ENCODE results near the gene ZNF614. TPM values are rescaled to one million over a fixed set of nuclear protein-coding genes. Genes with fewer than 3 reads are reported as not detected.
"Not testable (repeated sequence)": the region's sequence is repeated elsewhere in the genome, so short reads cannot be mapped to it uniquely, and the experiment has no call there.

ZNF614 gene
- polyA plus RNA-seq, 4 donors = 14.8 to 20.9 (median 18.6) TPM

GRCh38 chr19:51994048-51994644, 34.0 kb downstream of the ZNF614 start:
- DNase-seq (ENCODE audit: low read depth in 4 of 4, low spot score in 3 of 4) = no peak

- DNase-seq (ENCODE audit: low read depth in 4 of 4, low spot score in 3 of 4) = no peak
Measured at GRCh38 chr19:51993422-51993821, 34.8 kb downstream of the ZNF614 start.

GRCh38 chr19:51986309-51987291, 41.6 kb downstream of the ZNF614 start, which contains the start of gene ZNF350:
Gene ZNF350, minus strand, starts transcription at chr19:51986840. Its CDS starts 12,480 bp downstream, at chr19:51974360.
- peak; percentile 85 to 93 (median 90) for DNase-seq (ENCODE audit: low read depth in 4 of 4, low spot score in 3 of 4)

GRCh38 chr19:51983361-51983760, 44.8 kb downstream of the ZNF614 start:
- no peak for DNase-seq (ENCODE audit: low read depth in 4 of 4, low spot score in 3 of 4)

GRCh38 chr19:51980926-51981325, 47.3 kb downstream of the ZNF614 start:
- not testable (repeated sequence) for DNase-seq (ENCODE audit: low read depth in 4 of 4, low spot score in 3 of 4)

GRCh38 chr19:51980116-51980736, 48.0 kb downstream of the ZNF614 start:
- DNase-seq (ENCODE audit: low read depth in 4 of 4, low spot score in 3 of 4) = no peak

- DNase-seq (ENCODE audit: low read depth in 4 of 4, low spot score in 3 of 4) = no peak
Measured at GRCh38 chr19:51978882-51979281, 49.3 kb downstream of the ZNF614 start.

GRCh38 chr19:51977346-51977745, 50.8 kb downstream of the ZNF614 start:
- no peak for DNase-seq (ENCODE audit: low read depth in 4 of 4, low spot score in 3 of 4)

- no peak for DNase-seq (ENCODE audit: low read depth in 4 of 4, low spot score in 3 of 4)
Measured at GRCh38 chr19:51976852-51977251, 51.3 kb downstream of the ZNF614 start.

GRCh38 chr19:51975787-51976186, 52.4 kb downstream of the ZNF614 start:
- not testable (repeated sequence) for DNase-seq (ENCODE audit: low read depth in 4 of 4, low spot score in 3 of 4)

GRCh38 chr19:51971624-51972023, 56.6 kb downstream of the ZNF614 start:
- DNase-seq (ENCODE audit: low read depth in 4 of 4, low spot score in 3 of 4) = no peak

GRCh38 chr19:51970718-51971117, 57.5 kb downstream of the ZNF614 start:
- no peak for DNase-seq (ENCODE audit: low read depth in 4 of 4, low spot score in 3 of 4)

GRCh38 chr19:51965583-51965982, 62.6 kb downstream of the ZNF614 start:
- no peak for DNase-seq (ENCODE audit: low read depth in 4 of 4, low spot score in 3 of 4)

Other genes starting within 250 kb of the ZNF614 start
- gene FPR3, start 233.2 kb downstream of the ZNF614 start, polyA plus RNA-seq (ENCODE audit: insufficient read length in 4 of 4) = under 1 TPM; 0.33 to 0.70 (median 0.42) TPM
- 10 to 100 TPM; 35.6 to 46.7 (median 43.1) TPM for gene ZNF577, start 140.4 kb downstream of the ZNF614 start, polyA plus RNA-seq (ENCODE audit: insufficient read length in 4 of 4)
- 10 to 100 TPM; 26.5 to 31.0 (median 28.8) TPM for gene ZNF649, start 123.4 kb downstream of the ZNF614 start, polyA plus RNA-seq (ENCODE audit: insufficient read length in 4 of 4)
- 10 to 100 TPM; 10.9 to 16.4 (median 15.0) TPM for gene ZNF613, start 100.9 kb downstream of the ZNF614 start, polyA plus RNA-seq (ENCODE audit: insufficient read length in 4 of 4)
- gene ZNF350, start 41.5 kb downstream of the ZNF614 start, polyA plus RNA-seq (ENCODE audit: insufficient read length in 4 of 4) = 10 to 100 TPM; 16.2 to 18.6 (median 17.2) TPM
- gene ZNF615, start 20.2 kb downstream of the ZNF614 start, polyA plus RNA-seq (ENCODE audit: insufficient read length in 4 of 4) = 10 to 100 TPM; 14.9 to 19.3 (median 18.1) TPM
- gene ZNF432, start 20.5 kb upstream of the ZNF614 start, polyA plus RNA-seq (ENCODE audit: insufficient read length in 4 of 4) = 10 to 100 TPM; 18.6 to 23.4 (median 22.5) TPM
- gene ZNF841, start 67.4 kb upstream of the ZNF614 start, polyA plus RNA-seq (ENCODE audit: insufficient read length in 4 of 4) = 10 to 100 TPM; 12.4 to 18.5 (median 14.7) TPM
- 10 to 100 TPM; 15.9 to 22.1 (median 19.8) TPM for gene ZNF616, start 111.6 kb upstream of the ZNF614 start, polyA plus RNA-seq (ENCODE audit: insufficient read length in 4 of 4)
- 10 to 100 TPM; 16.0 to 17.3 (median 16.9) TPM for gene ZNF836, start 143.2 kb upstream of the ZNF614 start, polyA plus RNA-seq (ENCODE audit: insufficient read length in 4 of 4)
- gene PPP2R1A, start 161.7 kb upstream of the ZNF614 start, polyA plus RNA-seq (ENCODE audit: insufficient read length in 4 of 4) = 100 to 1,000 TPM; 448 to 532 (median 468) TPM
- gene ZNF766, start 241.2 kb upstream of the ZNF614 start, polyA plus RNA-seq (ENCODE audit: insufficient read length in 4 of 4) = 10 to 100 TPM; 17.4 to 23.5 (median 22.2) TPM